IMR-90 (cell line): ENCODE results near the gene TSR3. TPM values are rescaled to one million over a fixed set of nuclear protein-coding genes. Genes with fewer than 3 reads are reported as not detected.

Source experiments
- ATAC-seq: fragments of 200-7000 bp; cut with Tn5 transposase; 2 replicates; pipeline ENCODE4 v1.9.1; 2020; ENCODE audit warnings: low read depth, mild to moderate bottlenecking, moderate library complexity
- BruUV-seq: library from RNA; stranded (reverse); fragments of 400-500 nt; replicated peaks from 2 replicates; lab custom pipeline; 2021; lab: Mats Ljungman, UMichigan
- CTCF ChIA-PET: fragments of 300-600 bp; formaldehyde crosslinking; extraction: SDS; loops from one replicate; lab custom pipeline; 2021; ENCODE audit warnings: antibody characterized with exemption; lab: Yijun Ruan, JAX
- POLR2A ChIA-PET: fragments of 300-600 bp; sonication (Branson Sonifier 250); formaldehyde crosslinking; loops from one replicate; lab custom pipeline; 2022; ENCODE audit warnings: antibody characterized with exemption; ENCODE audit not compliant: unreplicated experiment; lab: Charles Lee
- DNase-seq: peaks from one replicate; pipeline ENCODE4 v3.0.0; 2013
- H2AFZ ChIP-seq: replicated peaks from 2 replicates; pipeline ENCODE3; 2013; ENCODE audit warnings: low read length, mild to moderate bottlenecking; ENCODE audit not compliant: poor library complexity
- H2AK5ac ChIP-seq: 2 replicates; pipeline ENCODE4 v1.6.1; 2013; ENCODE audit warnings: low read depth, low read length, inconsistent platforms
- H2AK9ac ChIP-seq: replicated peaks from 2 replicates; pipeline ENCODE3; 2013; ENCODE audit warnings: mild to moderate bottlenecking, low read depth, low read length, moderate library complexity; ENCODE audit not compliant: poor library complexity
- H2BK120ac ChIP-seq: 2 replicates; pipeline ENCODE4 v1.6.1; 2013; ENCODE audit warnings: low read depth, low read length, inconsistent platforms
- H2BK15ac ChIP-seq: 3 replicates; pipeline ENCODE4 v1.6.1; 2013; ENCODE audit warnings: low read depth, low read length, inconsistent platforms
- H2BK20ac ChIP-seq: 2 replicates; pipeline ENCODE4 v1.6.1; 2013; ENCODE audit warnings: low read depth, mild to moderate bottlenecking, inconsistent platforms, low read length, moderate library complexity
- H2BK5ac ChIP-seq: 2 replicates; pipeline ENCODE4 v1.6.1; 2013; ENCODE audit warnings: mild to moderate bottlenecking, low read depth, low read length, inconsistent platforms; ENCODE audit not compliant: poor library complexity, severe bottlenecking
- H3K14ac ChIP-seq: replicated peaks from 2 replicates; pipeline ENCODE4 v1.6.1; 2013; ENCODE audit warnings: low read depth, low read length, inconsistent platforms
- H3K18ac ChIP-seq: 2 replicates; pipeline ENCODE4 v1.6.1; 2013; ENCODE audit warnings: low read depth, low read length, control low read depth
- H3K23ac ChIP-seq: 2 replicates; pipeline ENCODE4 v1.6.1; 2013; ENCODE audit warnings: low read depth, low read length, inconsistent platforms
- H3K27ac ChIP-seq: 2 replicates; pipeline ENCODE4 v1.5.1; 2013; ENCODE audit warnings: mild to moderate bottlenecking, control low read depth, low read length; ENCODE audit not compliant: insufficient read depth
- H3K27me3 ChIP-seq: 2 replicates; pipeline ENCODE4 v1.6.1; 2013; ENCODE audit warnings: low read length; ENCODE audit not compliant: control insufficient read depth, insufficient read depth
- H3K36me3 ChIP-seq: 2 replicates; pipeline ENCODE4 v1.6.1; 2013; ENCODE audit warnings: low read length, mixed read lengths; ENCODE audit not compliant: control insufficient read depth, insufficient read depth
- H3K4ac ChIP-seq: 2 replicates; pipeline ENCODE4 v1.6.1; 2013; ENCODE audit warnings: low read depth, low read length, inconsistent platforms
- H3K4me1 ChIP-seq: 2 replicates; pipeline ENCODE4 v1.6.1; 2013; ENCODE audit warnings: low read length, mixed read lengths; ENCODE audit not compliant: control insufficient read depth, insufficient read depth
- H3K4me2 ChIP-seq: 2 replicates; pipeline ENCODE4 v1.6.1; 2013; ENCODE audit warnings: low read depth, mild to moderate bottlenecking, control low read depth, low read length, moderate library complexity
- H3K4me3 ChIP-seq: 2 replicates; pipeline ENCODE4 v1.5.1; 2013; ENCODE audit warnings: low read depth, mild to moderate bottlenecking, control low read depth, low read length, moderate library complexity; ENCODE audit not compliant: insufficient read depth
- H3K56ac ChIP-seq: 2 replicates; pipeline ENCODE4 v1.6.1; 2013; ENCODE audit warnings: low read length, inconsistent platforms; ENCODE audit not compliant: insufficient read depth; ENCODE audit errors: extremely low read depth
- H3K79me1 ChIP-seq, 2 experiments: 2 replicates each; pipeline ENCODE4 v1.6.1; 2013; ENCODE audit warnings: low read length in 2 of 2, inconsistent platforms in 1 of 2, low read depth in 1 of 2
- H3K9ac ChIP-seq: 2 replicates; pipeline ENCODE4 v1.6.1; 2013; ENCODE audit warnings: low read depth, low read length, control low read depth
- H3K9me1 ChIP-seq: 2 replicates; pipeline ENCODE4 v1.6.1; 2013; ENCODE audit warnings: low read length, inconsistent platforms; ENCODE audit not compliant: insufficient read depth
- H3K9me3 ChIP-seq: 2 replicates; pipeline ENCODE4 v1.6.1; 2013; ENCODE audit warnings: low read length; ENCODE audit not compliant: control insufficient read depth, insufficient read depth
- H4K20me1 ChIP-seq: 2 replicates; pipeline ENCODE4 v1.6.1; 2013; ENCODE audit warnings: low read length, inconsistent platforms; ENCODE audit not compliant: insufficient read depth
- H4K5ac ChIP-seq: 2 replicates; pipeline ENCODE4 v1.6.1; 2013; ENCODE audit warnings: mild to moderate bottlenecking, low read depth, low read length, control low read depth
- H4K8ac ChIP-seq, 2 experiments: 2 replicates each; pipeline ENCODE4 v1.6.1; 2013; ENCODE audit warnings: low read depth in 2 of 2, low read length in 2 of 2, control low read depth in 1 of 2, inconsistent platforms in 1 of 2
- H4K91ac ChIP-seq: 2 replicates; pipeline ENCODE4 v1.6.1; 2013; ENCODE audit warnings: low read depth, low read length, inconsistent platforms; ENCODE audit not compliant: insufficient read depth
- BHLHE40 ChIP-seq: fragments of 150-350 bp; IDR thresholded peaks from 2 replicates; pipeline ENCODE4 v1.6.1; 2016; ENCODE audit warnings: mild to moderate bottlenecking, low read depth, low read length
- CHD1 ChIP-seq: IDR thresholded peaks from 2 replicates; pipeline ENCODE4 v1.6.1; 2012; ENCODE audit warnings: low read depth, low read length, improper control_type of control experiment
- CTCF ChIP-seq: conservative IDR thresholded peaks from 2 replicates; pipeline ENCODE4 v1.5.1; 2012; ENCODE audit warnings: mild to moderate bottlenecking, low read depth, low read length, improper control_type of control experiment
- FOS ChIP-seq: fragments of 150-350 bp; IDR thresholded peaks from 2 replicates; pipeline ENCODE4 v1.6.1; 2016; ENCODE audit warnings: low read depth, low read length
- MAFK ChIP-seq: IDR thresholded peaks from 2 replicates; pipeline ENCODE4 v1.6.1; 2012; ENCODE audit warnings: low read depth, low read length, improper control_type of control experiment
- MXI1 ChIP-seq: IDR thresholded peaks from 2 replicates; pipeline ENCODE4 v1.6.1; 2012; ENCODE audit warnings: low read depth, mild to moderate bottlenecking, low read length, moderate library complexity, borderline replicate concordance
- RFX5 ChIP-seq: IDR thresholded peaks from 2 replicates; pipeline ENCODE4 v1.8.0; 2012; ENCODE audit warnings: low read depth, mild to moderate bottlenecking, low read length, moderate library complexity
- SMC3 ChIP-seq: fragments of 150-350 bp; IDR thresholded peaks from 2 replicates; pipeline ENCODE4 v1.6.1; 2016; ENCODE audit warnings: low read depth, mild to moderate bottlenecking, antibody characterized with exemption, low read length, moderate library complexity
- WGBS, 2 experiments: methylation state at CpG; one replicate each; pipeline versions ENCODE4 v1.1.5 to v1.1.7; 2013; ENCODE audit warnings: missing lambda C conversion rate in 2 of 2; ENCODE audit not compliant: insufficient read length in 1 of 2; ENCODE audit errors: extremely low coverage in 2 of 2; 5-methylcytosine and 5-hydroxymethylcytosine counted together
- dilution Hi-C: fragments of 300-500 bp; cut with HindIII; formaldehyde crosslinking; loops from one replicate; pipeline ENCODE4 v1.14.3; 2018; ENCODE audit warnings: low sequenced_read_pairs; ENCODE audit not compliant: unreplicated experiment
- in situ Hi-C: fragments of 300-500 bp; cut with MboI; formaldehyde crosslinking; loops from 3 replicates; pipeline ENCODE4 v1.14.3; 2019; ENCODE audit warnings: low sequenced_read_pairs, inconsistent platforms, mixed read lengths
- intact Hi-C: fragments of 100-400 bp; cut with micrococcal nuclease; formaldehyde crosslinking; loops from 2 replicates; pipeline ENCODE4 v1.10.0; 2022
- polyA plus RNA-seq, 3 experiments: library from polyadenylated mRNA; depleted of rRNA; stranded (reverse); fragments of >200 nt; gene quantifications; 2 replicates each; pipeline ENCODE4 v1.2.3, GENCODE V29; 2012; ENCODE audit warnings: low replicate concordance in 1 of 3
- total RNA-seq: library from RNA; depleted of rRNA; stranded (reverse); fragments of >200 nt; gene quantifications from 2 replicates; pipeline ENCODE4 v1.2.3, GENCODE V29; 2012

The TSR3 gene
- total and polyA plus RNA-seq, 2 of the 4 experiments (the other 2 are of a cell fraction), result 38.0 to 52.9 TPM

GRCh38 chr16:1394367-1394951 lies 42.8 kb upstream of the TSR3 start:
- no peak overlapping the region for H3K4ac ChIP-seq
- no peaks in the 10 kb centered on the region for H3K79me1 ChIP-seq
- H2BK20ac ChIP-seq, result no peak overlapping the region
- no peak for DNase-seq
- in situ Hi-C loops, result no loop called here
- H2AFZ ChIP-seq, result no peak overlapping the region
- no TSS peak for BruUV-seq
- H3K4me3 ChIP-seq, result no peak overlapping the region
- TF ChIP-seq SMC3 (no peak), MAFK (no peak), MXI1 (no peak), RFX5 (no peak), CTCF (no peak), CHD1 (no peak), BHLHE40 (no peak), FOS (no peak)
- H3K9ac ChIP-seq, result no peak overlapping the region
- no peak for ATAC-seq
- no peak overlapping the region for H2BK120ac ChIP-seq
- no peak overlapping the region for H2AK5ac ChIP-seq
- no peaks in the 10 kb centered on the region for H3K27me3 ChIP-seq
- no peak overlapping the region for H3K56ac ChIP-seq
- intact Hi-C loops, result no loop called here
- no peak overlapping the region for H4K8ac ChIP-seq
- no peak overlapping the region for H3K18ac ChIP-seq
- H3K9me1 ChIP-seq, result 0 out of 2 replicates have a peak, but pooled peaks cover 2% of the 10 kb centered on the region
- no peaks in the 10 kb centered on the region for H3K9me3 ChIP-seq
- no peaks in the 10 kb centered on the region for H3K4me1 ChIP-seq
- H3K36me3 ChIP-seq, result peaks cover 37% of the 10 kb centered on the region
- H3K23ac ChIP-seq, result no peak overlapping the region
- dilution Hi-C loops, result no loop called here
- POLR2A ChIA-PET, result no interaction called here
- H3K4me2 ChIP-seq, result no peak overlapping the region
- 92% methylated on average over 8 of the region's 19 CpGs; no CpG with 5 or more reads in 1 of the 2 experiments for WGBS, 2 experiments
- no peak overlapping the region for H3K14ac ChIP-seq
- CTCF ChIA-PET, result interaction anchor here (0.6 kb wide), 1 partner anchor 15 kb away, joined by 5 read pairs; no protein-coding TSS in a partner anchor
- no peaks in the 10 kb centered on the region for H4K20me1 ChIP-seq
- no peak overlapping the region for H3K27ac ChIP-seq
- no peak overlapping the region for H2BK15ac ChIP-seq
- peak overlapping the region; percentile 24 for H2AK9ac ChIP-seq
- no peak overlapping the region for H4K5ac ChIP-seq
- H2BK5ac ChIP-seq, result no peak overlapping the region
- no peak overlapping the region for H4K91ac ChIP-seq
